GM21529 (cell line): ENCODE data around the gene RELA.

ENCODE experiments used
- ATAC-seq: cut with Tn5 transposase; IDR thresholded peaks from one replicate; pipeline ENCODE4 v1.9.1; 2021; ENCODE audit not compliant: unreplicated experiment

The RELA gene

DNA sequence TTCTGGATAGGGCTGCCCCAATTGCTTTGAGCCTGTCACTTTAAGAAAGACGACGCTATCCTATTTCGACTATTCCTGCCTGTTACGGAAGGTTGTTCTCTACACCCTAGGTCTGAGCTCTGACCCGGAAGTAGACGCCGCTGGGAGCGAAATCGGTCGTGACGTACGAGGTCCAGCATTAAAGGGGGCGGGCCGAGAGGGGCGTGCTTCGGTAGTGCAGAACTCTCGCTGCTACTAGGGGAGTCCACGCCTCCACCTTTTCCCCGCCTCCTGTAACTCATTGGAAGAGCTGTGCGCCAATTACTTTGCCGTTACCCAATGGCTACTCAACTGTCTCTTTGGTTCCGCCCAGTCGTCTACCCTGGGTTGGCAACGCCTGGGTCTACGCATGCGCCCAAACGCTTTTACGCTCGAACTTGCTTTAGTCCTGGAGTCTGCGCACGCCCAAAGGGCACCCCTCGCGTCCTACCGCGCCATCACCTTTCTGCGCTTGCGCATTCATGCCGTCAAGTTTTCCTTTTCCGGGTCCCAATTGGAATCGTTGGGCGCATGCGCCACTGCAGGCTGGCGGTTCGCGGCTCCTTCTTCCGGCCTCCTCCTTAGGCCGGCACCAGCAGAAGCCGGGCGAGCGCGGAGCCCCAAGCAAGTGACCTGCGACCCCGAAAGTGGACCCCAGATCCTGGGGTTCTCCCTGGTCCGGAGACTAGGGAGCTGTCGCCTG is 47.3 kb downstream of the RELA start, which contains the start of gene PCNX3:
TSS of gene PCNX3 (plus strand) at position 548 of the 721 bp plus-strand sequence. CDS start 536 bp downstream, outside the sequence.
- peak; percentile 80 for ATAC-seq

- no peak for ATAC-seq
These were observed 49.4 kb downstream of the RELA start for GRCh38 chr11:65613091-65613928.

- no peak for ATAC-seq
These were observed 50.0 kb downstream of the RELA start for GRCh38 chr11:65612691-65613090.

DNA sequence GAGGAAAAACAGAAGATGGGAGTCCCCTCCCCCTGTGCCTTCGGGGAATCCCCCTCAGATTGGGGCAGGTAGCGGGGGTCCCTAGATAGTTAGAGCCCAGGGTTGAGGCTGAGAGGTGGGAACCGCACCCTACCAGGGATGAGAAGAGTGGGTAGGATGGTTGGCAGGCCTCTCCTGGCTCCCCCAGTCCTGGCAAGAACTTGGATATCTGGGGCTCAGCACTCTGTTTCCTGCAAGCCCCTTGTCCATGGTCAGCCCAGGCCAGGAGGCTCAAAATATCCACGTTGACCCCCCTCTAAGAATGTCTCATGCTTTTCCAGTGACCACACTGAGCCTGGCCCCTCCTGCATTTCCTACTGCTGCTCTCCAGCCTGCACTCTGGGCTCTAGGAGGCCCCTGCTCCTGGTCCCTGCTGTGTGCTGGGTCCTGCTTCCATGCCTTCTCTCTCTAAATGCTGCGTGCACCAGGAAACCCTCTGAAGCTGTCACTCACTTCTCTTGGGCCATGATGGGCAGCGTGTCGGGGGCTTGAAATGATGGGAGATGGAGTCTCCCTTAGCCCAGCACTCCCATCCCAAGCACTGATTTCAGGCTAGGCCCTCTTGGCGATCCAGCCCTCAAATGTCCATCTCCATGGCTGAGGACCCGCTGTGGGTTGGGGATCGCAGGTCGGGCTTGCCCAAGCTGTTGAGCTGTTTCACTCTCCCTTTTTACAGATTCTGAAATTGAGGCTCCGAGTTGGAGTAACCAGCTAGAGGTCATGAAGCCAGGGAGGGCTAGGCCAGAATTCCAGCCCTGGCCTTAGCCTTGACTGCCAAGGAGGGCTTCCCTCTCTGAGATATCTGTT is 50.7 kb downstream of the RELA start:
- ATAC-seq: no peak

DNA sequence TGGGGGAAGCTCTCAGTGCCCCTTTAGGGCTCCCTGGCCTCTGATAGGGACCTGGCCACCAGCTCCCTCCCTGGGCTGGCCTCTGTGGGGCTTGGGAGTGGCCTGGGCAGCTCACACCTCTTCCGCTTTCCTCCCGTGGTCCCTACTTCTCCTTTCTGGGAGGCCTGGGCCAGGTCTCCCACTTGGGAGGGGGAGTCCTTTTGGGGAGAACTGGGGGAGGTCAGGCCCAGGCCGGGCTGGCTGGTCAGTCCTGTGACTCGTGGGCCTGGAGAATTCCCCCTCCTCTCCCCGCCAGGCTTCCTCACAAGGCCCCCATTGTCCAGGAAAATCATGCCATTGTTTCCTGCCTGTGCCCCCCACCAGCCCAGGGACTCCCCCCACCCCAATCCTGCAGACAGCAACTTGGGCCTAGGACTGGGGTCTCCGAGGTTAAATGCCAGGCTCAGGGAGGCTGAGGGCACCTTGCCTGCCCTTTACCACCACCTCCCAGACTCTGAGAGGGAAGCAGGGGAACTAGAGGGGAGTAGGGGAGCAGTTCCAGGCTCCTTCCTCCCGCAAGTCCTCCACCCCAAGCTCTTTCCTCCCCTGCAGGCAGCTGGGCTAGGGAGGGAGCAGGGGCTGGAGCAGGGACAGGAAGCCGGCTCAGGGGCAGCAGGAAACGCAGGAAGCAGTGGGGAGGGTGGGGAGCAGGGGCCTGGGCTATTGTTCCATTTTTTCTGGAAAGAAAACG is 51.5 kb downstream of the RELA start:
- no peak for ATAC-seq

- ATAC-seq: no peak
These were observed 52.3 kb downstream of the RELA start for GRCh38 chr11:65610404-65610803.

DNA sequence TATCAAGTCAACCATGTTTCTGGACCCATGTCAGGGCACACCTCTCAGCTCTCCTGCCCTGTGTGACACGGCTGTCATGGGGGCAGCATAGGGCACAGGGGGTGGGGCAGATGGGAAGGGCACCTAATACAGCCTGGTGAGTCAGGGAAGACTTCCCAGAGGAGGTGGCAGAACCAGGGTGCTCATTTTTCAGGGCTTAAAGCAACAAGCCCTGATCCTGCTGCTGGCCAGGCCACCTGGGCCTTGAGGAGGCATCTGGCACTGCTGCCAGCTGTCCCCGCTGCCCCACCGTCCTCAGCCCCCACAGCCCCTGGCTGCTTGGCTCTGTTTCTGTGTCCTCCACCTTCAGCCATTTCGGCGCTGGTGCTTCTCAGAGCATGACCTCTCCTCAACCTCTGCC is 53.1 kb downstream of the RELA start:
- ATAC-seq: no peak

GRCh38 chr11:65609229-65609628 is 53.5 kb downstream of the RELA start:
- no peak for ATAC-seq

DNA sequence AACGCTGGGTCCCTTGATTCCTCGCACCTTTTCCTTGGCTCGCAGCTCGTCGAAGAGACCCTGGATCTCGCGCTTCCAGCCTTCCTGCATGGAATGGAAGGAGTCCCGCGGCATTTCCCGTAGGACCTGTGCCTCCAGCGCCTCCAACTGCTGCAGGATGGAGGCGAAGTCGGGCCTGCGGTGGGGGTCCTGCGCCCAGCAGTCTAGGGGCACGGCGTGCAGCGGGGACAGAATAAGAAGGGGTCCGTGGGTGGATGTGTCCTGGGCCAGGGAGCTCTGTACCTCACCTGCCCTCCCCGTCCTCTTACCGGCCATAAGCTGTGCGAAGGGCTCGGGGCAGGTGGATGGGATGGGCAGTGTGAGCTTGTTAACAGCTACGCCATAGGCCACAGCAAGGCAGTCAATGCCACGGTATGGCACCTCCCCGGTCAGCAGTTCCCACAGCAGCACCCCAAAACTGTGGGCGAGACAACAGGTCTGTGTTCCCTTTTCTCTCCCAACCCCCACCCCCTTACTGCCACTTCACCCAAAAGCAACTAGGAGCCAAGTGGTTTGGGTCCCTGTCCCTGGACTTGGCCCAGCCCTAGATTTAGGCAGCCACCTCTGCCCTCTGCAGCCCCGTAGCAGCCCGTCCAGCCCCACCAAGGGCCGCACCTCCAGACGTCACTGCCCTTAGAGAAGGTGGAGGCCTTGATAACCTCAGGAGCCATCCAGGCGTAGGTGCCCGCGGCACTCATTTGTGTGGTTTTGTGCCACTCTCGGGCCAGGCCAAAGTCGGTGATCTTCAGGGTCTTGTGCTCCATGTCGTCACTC is 54.9 kb downstream of the RELA start:
- no peak for ATAC-seq

GRCh38 chr11:65606876-65607613 is 55.7 kb downstream of the RELA start:
- no peak for ATAC-seq

- no peak for ATAC-seq
These were observed 58.5 kb downstream of the RELA start for GRCh38 chr11:65604258-65604657.
